ENCODE data around the gene CAP2.

Gene CAP2

DNA sequence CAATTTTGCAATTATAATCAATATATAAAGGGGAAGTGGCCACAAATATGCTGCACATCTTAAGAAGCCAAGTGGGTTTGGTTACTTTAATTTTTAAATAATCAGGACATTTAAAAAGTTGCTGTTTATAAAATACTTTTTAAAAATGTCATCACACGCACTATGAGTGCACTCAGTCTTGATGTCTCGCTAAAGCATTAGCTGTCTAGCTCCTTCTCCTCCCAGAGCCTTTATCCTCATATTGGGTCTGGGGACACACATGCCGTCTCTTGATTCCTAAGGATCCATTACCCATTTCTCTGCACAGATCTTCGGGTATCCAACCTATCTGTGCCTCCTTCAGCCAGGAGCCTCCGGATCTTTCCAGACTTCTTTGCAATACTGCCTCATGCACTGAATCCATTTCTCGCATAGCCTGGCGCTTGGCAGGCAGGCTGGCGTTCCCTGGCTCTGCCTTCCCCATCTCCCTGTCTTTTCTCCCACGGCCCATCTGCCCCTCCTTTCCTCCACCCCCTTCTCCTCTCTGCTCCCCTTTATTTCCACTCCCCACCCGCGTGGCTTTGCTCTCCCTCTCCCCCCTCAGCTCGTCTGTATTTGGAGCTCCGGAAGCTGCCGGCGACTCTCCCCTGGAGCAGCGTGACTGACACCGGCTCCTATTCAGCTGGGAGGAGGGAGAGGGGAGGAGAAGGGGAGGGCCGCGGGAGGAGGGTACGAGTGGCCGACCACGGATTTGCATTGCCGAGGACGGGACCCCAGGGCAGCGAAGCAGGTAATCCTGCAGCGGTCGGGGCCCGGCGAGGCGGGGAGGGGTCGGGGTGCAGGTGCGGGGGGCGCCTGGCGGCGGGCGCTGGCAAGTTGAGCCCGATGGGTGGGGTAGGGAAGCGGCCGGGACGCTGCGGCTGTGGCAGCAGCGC, at the start of gene CAP2:
Gene CAP2, plus strand, starts transcription at position 618 of the 914 bp plus-strand sequence. CDS start 27,961 bp downstream, outside the sequence.
- peak; percentile 41 for DNase-seq

- DNase-seq, result no peak
Observed at GRCh38 chr6:17347012-17347411, 46.4 kb upstream of the CAP2 start.

- DNase-seq, result no peak
Observed at GRCh38 chr6:17349427-17349826, 44.0 kb upstream of the CAP2 start.

DNA sequence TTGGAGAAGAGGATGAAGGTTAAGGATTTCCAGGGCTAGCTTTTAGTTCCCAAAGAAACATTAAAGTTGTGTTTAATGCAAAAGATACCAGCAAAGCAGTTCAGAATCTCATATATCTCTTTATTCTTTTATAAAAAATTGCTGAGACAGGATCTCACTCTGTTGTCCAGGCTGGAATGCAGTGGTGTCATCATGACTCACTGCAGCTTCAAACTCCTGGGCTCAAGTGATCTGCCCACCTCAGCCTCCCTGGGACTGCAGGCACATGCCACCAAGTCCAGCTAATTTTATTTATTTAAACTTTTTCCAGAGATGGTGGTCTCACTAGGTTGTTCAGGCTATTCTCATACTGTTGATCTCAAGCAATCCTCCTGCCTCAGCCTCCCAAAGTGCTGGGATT, 41.1 kb upstream of the CAP2 start:
- no peak for DNase-seq

GRCh38 chr6:17353440-17354175, 39.8 kb upstream of the CAP2 start:
- DNase-seq, result no peak

DNA sequence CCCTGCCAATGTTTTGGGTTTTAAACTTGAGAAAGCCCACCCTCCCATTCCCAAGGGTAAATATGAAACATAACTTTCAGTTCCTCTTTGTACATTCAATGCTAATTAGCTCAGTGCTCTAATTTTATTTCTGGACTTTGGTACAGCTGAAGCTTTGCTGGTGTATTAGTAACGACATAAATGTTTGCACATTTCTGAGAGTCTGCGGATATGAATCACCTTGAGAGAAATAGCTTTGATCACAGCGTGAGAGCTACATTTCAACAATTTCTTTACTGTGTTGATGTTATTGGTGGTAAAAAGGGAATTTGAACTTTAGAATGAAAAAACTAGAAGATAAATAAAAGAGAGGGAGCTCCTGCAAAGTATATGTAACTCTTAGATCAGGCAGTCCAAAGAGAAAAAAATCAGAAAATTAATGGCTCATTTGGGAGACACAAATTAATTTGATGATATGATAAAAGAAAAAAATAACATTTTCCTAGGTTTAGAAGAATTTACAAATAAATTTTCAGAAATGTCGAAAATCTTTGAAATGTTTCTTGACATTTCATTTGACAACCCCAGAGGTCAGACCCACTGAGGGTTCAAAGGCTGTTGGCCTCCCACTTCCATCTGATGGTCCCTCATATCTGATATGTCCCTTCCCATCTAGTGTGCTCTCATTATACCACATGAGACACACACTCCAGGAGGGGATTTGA, 38.5 kb upstream of the CAP2 start:
- DNase-seq, result no peak

DNA sequence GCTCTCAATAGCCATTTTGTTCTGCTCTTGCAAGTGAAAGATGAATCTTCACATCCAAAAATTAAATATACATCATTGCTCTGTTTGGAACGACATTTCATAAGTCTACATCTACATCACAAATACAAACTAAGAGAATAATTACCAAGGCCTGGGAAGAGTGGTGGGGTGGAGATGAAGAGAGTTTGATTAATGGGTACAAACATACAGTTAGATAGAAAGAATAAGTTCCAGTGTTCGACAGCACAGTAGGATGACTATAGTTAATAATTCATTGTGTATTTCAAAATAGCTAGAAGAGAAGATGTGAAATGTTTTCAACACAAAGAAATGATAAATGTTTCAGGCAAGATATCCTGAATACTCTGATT, 38.0 kb upstream of the CAP2 start:
- DNase-seq, result no peak

DNA sequence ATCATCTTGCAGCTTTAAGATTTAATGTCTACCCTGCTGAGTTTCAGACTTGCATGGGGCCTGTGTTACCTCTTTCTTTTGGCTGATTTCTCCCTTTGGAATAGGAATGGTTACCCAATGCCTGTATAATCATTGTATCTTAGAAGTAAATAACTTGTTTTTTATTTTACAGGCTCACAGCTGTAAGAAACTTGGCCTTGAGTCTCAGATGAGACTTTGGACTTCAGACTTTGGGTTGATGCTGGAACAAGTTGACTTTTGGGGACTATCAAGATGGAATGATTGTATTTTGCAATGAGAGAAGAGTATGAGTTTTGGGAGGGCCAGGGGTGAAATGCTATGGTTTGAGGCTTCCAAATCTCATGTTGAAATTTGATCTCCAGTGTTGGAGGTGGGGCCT, 34.9 kb upstream of the CAP2 start:
- DNase-seq, result no peak

- no peak for DNase-seq
Observed at GRCh38 chr6:17360564-17360963, 32.8 kb upstream of the CAP2 start.

- no peak for DNase-seq
Observed at GRCh38 chr6:17361013-17361412, 32.4 kb upstream of the CAP2 start.

GRCh38 chr6:17365961-17366360, 27.4 kb upstream of the CAP2 start:
- DNase-seq, result no peak

DNA sequence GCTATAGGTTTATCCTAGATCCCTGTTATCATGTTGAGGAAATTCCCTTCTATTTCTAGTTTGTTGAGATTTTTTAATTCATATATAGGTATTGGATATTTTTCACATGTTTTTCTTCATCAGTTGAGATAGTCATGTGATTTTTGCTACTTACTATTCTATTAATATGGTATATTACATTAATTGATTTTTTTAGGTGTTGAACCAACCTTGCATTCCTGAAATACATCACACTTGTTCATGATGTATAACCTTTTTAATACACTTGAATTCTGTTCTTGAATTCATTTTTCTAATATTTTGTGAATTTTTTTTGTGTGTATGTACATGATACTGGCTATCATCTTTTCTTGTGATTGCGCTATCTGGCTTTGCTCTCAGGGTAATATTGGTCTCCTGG, 25.5 kb upstream of the CAP2 start:
- no peak for DNase-seq

DNA sequence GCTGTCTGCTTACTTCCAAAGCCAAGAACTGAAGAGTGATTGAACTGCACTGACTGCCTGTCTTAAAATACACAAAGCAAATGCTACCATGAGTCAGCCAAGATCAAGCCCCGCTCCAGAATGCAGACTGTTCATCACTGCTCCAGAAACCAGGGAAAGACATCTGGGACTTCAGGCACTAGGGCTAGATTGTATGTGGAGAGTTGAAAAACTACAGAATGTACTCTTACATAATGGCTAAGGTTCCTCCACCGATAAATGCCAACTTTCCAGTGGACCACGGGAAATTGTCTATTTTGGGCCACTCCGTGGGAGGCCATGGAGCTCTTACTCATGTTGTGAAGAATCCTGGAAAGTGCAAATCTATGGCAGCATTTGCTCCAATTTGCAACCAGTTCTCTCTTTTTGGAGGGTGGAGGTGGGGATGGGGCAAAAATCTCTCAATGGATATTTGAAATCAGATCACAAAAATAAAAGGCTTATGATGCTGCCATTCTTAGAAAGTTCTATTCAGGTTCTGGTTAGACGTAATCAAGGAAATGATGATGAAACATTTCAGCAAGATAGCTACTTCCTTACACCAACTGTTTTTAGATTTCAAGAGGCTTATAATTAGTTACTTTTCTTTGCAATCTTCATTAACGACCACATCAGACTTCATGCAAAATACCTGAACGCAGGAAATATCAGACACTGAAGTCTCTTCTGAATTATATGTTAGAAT, 11.8 kb upstream of the CAP2 start:
- DNase-seq, result no peak

GRCh38 chr6:17385660-17386059, 7.7 kb upstream of the CAP2 start:
- no peak for DNase-seq

- no peak for DNase-seq
Observed at GRCh38 chr6:17388365-17388764, 5.0 kb upstream of the CAP2 start.

DNA sequence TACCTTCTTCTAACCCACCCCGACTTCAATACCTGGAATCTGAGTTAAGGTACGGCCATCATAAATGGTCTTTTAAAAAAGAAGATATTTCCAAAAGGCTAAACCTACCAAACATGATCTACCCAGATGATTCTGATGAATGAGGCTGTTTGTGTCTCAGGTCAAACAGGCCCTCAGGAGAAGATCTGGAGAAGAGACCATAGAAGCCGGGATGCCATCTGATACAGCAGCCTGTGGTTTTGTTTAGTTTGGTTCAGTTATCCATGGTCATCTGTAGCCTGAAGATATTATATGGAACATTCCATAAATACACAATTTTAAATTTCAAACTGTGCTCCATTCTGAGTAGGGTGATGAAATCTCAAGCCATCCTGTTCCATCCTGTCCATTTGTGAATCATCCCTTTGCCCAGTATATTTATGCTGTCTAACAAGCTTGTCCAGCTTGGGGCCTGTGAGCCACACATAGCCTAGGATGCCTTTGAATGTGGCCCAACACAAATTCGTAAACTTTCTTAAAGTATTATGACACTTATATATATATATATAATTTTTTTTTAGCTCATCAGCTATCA, 4.0 kb upstream of the CAP2 start:
- peak; percentile 28 for DNase-seq

- no peak for DNase-seq
Observed at GRCh38 chr6:17390276-17390675, 3.1 kb upstream of the CAP2 start.

DNA sequence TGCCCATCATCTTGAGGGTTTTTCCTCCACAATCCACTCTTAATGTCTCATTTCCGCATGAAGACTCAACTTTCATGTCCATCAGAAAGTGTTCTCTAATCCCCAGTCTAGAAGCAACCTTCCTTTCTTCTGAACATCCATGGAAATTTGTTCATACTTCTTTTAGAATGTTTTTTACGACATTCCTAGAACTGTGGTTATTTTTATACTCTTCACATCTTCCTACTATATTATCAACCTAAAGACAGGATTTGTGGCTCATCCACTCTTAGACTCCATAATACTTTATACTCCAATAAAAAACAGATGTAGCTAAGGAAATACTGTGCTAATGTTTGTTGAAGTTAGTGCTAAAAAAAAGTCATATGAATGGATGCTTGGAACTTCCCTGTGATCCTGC, 1.4 kb upstream of the CAP2 start:
- no peak for DNase-seq

GRCh38 chr6:17393892-17394631, 667 bp downstream of the CAP2 start:
- DNase-seq, result peak; percentile 48

GRCh38 chr6:17395112-17395511, 1.7 kb downstream of the CAP2 start:
- DNase-seq, result no peak

DNA sequence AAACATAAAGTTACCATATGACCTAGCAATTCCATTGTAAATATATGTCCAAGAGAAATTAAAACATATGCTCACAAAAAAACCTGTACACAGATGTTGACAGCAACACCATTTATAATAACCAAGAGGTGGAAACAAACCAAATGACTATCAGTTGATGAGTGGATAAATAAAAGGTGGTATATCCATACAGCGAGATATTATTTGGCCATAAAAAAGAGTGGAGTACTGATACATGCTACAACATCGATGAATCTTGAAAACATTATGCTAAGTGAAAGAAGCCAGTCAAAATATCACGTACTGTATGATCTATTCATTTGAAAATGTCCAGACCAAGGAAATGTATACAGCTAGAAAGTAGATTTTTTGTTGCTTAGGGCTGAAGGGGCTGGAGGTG, 2.9 kb downstream of the CAP2 start:
- no peak for DNase-seq

DNA sequence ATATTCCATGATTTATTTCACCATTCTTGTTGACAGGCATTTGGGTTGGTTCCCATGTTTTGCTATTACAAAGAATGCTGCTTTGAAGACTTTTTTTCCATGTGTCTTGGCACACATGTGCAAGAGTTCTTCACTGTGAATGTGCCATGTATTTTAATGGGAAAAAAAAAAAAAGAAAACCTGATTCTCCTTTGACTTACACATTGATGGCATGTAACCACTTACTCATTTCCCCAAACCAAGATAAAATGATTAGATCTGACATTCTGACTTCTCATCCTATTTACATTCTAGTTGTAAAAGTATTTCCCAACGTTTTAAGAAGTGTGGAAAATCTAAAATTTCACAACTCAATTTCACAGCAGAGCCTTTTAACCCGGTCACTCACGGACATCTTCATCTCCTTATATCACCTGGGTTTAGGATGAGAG, 4.4 kb downstream of the CAP2 start:
- no peak for DNase-seq
